HUDEP-2 (cell line): ENCODE results near the gene LIN7A.

Experiments used
- DNase-seq, 76 experiments: peaks; one replicate each; lab custom pipeline; 2025; ENCODE audit not compliant: unreplicated experiment in 76 of 76; lab: John Stamatoyannopoulos, UW

Gene LIN7A

DNA sequence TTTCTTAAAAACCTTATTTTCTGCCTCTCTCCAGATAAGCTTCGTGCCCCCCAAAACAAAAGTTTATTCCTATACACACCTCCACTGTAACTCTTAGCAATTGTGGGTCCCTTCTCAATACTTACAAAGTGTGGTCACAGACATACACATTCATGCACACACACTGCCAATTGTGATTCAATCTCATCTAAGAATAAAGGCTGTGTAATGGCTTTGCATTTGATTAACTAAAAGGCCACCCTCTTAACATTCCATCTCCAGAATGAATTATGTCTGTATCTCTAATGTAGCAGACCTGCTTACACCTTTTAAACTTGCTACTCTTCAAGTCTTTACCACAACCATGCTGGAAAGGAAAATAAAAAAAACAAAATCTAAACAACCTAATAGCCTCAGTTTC lies 171.5 kb downstream of the LIN7A start:
- DNase-seq = no peak

DNA sequence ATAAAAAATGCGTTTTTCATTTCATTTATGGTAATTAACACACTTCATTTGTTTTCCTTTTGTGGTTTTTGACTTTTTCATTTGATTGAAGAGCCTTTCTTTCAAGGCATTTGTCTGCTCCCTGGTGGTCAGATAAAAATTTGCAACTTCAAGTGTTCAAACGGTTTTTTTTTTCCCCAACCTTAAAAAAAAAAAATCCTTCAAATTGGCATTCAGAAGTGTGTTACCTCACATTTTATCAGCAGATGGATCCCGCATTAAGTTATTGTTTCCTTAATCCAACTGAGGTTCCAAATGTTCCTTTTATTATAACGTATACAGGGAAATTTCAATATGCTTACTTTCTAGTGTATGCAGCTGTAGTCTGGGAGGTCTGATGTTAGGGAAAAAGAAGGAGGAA lies 173.9 kb downstream of the LIN7A start:
- peak in 9 of 76 experiments; percentile 1 to 28 (median 14) for DNase-seq

DNA sequence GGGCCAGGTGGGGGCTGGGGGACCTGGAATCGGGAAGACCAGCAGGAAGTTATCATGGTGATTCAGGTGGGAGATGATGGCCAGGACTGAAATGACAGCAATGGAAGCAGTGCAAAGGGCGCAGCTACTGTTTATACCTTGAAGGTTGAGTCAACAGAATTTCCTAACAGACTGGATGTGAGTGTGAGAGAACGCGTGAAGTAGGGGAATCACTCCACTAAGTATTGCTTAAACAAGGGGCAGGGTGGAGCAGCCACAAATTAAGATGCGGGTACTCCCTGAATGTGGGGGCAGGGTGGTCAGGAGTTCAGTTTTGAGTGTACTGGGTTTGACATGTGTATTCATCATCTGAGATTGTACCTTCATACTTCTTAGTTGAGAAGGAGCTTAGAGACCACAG lies 175.9 kb downstream of the LIN7A start:
- no peak for DNase-seq

DNA sequence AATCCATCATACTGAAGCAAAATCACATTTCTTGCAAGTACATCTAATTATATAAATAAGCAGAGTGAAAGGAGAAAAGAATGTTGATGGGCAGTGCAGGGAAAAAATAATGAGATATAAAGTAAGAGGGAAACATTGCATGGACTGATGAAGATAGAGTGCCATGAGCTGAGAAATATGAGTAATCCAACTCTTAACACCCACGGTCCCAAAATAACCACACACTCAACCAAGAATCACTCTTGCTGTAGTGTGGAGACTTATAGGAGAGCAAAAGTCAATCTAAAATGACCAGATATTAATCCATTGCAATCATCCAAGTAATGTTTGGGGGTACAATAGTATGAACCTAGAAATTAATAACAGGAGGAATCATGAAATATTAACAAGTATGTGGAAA lies 180.9 kb downstream of the LIN7A start:
- no peak for DNase-seq

DNA sequence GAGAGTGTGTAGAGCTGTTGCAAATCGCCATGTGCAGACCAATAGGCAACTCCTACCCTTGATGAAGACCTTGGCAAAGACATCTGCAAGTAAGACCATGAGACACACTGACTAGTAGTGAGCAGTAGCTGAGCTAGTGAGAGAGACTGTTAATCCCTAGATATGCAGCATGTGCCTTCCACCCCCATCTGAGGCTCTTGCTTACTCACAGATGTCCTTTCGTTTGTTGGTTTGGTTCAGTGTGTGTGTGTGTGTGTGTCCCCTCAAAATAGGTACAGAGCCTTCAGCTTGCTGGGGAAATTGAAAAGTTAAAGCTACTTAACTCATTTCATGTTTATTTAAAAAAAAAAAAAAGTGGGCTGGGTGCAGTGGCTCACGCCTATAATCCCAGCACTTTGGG lies 183.5 kb downstream of the LIN7A start:
- no peak for DNase-seq

DNA sequence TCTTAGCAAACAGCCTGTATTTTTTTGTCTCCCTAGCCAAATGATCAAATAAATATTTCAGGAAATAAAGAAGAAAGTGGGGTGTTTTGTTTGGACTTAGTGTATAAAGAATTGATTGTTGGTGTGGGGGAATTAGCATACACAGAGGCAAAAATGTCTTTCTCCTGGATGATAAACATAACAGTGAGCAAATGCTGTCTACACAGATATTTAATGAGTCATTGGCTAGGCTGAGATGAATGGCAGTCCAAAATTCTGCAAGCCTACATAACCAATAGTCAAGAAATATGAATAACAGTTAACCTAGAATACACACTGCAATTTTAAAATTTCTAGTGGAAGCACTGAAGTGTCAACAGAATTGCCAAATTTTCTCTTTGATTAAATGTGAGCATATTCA lies 185.3 kb downstream of the LIN7A start:
- no peak for DNase-seq

DNA sequence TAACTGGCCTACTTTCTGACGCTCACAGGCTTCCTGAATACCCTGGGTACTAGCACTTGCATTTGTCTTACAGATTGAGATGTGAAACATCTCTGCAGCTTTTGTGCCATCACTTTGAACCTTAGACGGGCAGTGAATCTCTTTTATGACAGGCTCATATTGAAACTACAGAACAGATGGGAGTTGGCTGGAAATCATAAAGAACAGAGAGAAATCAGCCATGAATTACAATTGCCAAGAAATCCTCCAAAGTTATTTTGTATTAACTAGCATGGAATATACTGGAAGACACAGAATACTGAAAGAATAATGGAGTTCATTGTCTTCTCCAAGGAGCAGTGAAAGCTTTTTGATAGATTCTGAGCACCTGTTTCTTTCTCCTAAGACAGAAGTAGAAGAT lies 188.3 kb downstream of the LIN7A start:
- DNase-seq = no peak

DNA sequence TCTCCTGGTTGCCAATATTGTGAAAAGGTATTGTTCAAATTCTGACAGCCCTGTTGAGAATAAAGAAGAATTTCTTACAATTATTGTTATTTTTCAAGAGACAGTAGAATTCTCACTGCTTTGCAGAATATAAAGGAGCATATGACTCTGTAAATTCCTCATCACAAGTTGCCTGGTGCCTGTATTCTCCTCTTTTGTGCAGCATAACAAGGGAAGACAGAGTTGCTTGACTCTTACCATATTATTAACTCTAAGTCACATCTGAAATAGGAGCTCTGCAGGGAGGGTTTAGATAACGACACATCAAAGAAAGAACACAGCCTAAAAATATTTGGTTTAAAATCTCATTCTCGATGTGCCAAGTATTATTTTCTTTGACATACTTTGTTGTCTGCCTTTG lies 189.9 kb downstream of the LIN7A start:
- DNase-seq = no peak

DNA sequence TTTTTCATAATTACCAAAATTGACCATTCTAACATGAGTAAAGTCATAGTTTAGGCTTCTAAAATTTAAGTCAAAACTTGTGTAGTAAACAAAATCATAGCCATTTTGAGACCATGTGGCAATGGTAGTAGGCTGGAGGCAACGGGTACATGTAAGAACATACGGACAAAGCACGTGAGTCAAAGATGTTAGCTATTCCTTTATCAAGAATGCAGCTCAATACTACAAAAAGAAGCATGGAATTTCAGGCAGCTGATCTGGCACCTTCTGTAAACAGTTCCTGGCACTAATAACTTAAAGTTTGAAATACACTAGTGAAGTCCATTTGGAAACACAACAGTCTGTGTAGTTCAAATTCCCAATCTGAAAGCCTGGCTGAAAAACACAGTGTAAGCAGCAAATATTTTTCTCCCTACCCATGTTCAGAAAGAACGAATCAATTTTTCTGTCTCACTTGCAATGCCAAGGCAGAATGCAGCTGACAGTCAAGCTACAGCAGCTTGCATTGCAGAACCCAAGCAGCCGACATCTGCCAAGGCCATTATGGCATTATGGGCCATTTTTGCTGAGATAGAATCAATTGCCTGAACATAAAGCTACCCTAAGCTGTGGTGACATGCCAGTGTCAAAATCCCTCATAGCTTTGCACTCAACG lies 191.8 kb downstream of the LIN7A start:
- no peak for DNase-seq
